Cardiac fibroblast (primary cell): ENCODE results near the gene SH3BP2.

ENCODE experiments used
- DNase-seq, 2 donors: peaks; one replicate each; pipeline versions ENCODE4 v3.0.0 to v3.0.0-alpha.2; 2010; ENCODE audit warnings: low read depth in 2 of 2
- H3K4me3 ChIP-seq, 2 donors: replicated peaks in 1 of 2; 1 replicate in 1 of 2; 2 replicates in 1 of 2; pipeline ENCODE4 v1.5.1; 2011; ENCODE audit warnings: low read depth in 2 of 2, low read length in 2 of 2, mild to moderate bottlenecking in 2 of 2, moderate library complexity in 1 of 2
- TF ChIP-seq, protein P1 (sequence below): IDR thresholded peaks from one replicate; pipeline ENCODE4 v1.5.1; 2011; ENCODE audit warnings: low read depth, mild to moderate bottlenecking, low read length, inconsistent platforms

Gene SH3BP2

DNA sequence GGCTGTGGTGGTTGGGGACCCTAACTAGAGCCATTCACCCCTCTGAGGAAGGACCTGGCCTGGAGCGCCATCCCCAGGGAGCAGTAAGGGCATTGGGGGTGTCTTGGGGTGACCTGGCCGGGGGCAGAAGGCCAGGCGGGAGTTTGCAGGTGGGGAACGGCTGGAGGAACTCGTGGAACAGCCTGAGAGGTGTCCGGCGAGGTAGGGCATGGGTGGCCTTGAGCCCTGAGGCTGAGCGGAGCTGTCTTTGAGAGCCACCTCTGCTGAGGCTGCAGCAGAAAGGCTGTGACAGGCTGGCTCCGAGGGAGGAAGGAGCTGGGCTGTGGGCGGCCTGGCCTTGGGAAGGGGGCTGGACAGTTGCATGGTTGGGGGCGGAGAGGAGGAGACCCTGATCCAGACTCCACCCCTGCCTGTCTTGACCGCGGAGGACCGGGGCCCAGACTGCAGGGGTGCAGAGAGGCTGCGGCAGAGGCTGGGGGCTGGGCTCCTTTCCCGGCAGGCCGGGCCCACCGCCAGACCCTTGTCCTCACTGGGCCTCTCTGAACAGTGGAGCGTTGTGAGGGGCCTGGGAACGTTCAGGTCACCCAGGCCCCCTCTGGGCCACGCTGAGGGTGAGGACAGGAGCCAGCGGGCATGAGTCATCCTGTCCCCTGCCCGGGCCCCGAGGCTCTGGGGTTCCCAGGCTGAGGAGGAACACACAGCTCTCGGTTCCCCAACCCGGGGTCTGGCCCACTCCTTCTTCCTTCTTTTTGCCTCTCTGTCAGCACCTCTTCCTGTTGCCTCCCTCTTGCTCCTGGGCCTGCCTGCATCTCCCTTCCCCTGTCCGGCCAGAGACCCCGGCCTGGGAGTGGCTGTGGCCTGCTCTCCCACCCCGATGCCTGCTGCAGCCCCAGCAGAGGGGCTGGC is 8.1 kb downstream of the SH3BP2 start:
- TF ChIP-seq, protein P1, sequence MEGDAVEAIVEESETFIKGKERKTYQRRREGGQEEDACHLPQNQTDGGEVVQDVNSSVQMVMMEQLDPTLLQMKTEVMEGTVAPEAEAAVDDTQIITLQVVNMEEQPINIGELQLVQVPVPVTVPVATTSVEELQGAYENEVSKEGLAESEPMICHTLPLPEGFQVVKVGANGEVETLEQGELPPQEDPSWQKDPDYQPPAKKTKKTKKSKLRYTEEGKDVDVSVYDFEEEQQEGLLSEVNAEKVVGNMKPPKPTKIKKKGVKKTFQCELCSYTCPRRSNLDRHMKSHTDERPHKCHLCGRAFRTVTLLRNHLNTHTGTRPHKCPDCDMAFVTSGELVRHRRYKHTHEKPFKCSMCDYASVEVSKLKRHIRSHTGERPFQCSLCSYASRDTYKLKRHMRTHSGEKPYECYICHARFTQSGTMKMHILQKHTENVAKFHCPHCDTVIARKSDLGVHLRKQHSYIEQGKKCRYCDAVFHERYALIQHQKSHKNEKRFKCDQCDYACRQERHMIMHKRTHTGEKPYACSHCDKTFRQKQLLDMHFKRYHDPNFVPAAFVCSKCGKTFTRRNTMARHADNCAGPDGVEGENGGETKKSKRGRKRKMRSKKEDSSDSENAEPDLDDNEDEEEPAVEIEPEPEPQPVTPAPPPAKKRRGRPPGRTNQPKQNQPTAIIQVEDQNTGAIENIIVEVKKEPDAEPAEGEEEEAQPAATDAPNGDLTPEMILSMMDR = no peak
- DNase-seq = peak; percentile 41 to 97
- H3K4me3 ChIP-seq = peak overlapping the region in 1 of 2 donors; percentile 3

GRCh38 chr4:2802618-2803531 is 10.0 kb downstream of the SH3BP2 start:
- TF ChIP-seq, protein P1 = no peak
- H3K4me3 ChIP-seq = no peak overlapping the region
- DNase-seq = no peak

GRCh38 chr4:2803624-2804448 is 11.0 kb downstream of the SH3BP2 start:
- no peak overlapping the region for H3K4me3 ChIP-seq
- TF ChIP-seq, protein P1 = no peak
- peak in 1 of 2 donors; percentile 55 for DNase-seq

DNA sequence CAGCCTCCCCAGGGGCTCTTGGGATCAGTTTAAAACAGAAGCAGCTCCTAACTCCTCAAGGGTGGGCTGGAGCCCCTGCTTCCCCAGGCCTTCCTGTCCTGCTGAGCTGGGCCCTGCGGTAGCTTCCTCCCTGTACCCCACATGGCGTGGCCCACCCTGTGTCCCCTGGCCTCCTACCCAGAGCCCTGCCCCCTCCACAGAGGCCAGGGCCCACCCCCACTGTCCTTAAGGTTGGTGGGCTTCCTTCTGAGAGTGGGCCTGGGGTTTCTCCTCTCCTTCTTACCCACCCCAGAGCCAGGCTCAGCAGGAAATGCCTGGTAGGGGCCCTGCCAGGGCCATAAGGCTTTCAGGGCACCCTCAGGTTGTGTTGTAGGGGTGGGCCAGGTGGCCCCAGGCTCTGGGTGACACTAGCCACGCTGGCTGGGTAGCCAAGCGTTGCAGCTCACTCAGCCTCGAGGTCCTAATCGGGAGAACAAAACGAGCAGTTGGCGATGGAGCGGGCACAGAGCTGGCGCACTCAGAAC is 11.6 kb downstream of the SH3BP2 start:
- DNase-seq = no peak
- H3K4me3 ChIP-seq = no peak overlapping the region
- TF ChIP-seq, protein P1 = no peak

DNA sequence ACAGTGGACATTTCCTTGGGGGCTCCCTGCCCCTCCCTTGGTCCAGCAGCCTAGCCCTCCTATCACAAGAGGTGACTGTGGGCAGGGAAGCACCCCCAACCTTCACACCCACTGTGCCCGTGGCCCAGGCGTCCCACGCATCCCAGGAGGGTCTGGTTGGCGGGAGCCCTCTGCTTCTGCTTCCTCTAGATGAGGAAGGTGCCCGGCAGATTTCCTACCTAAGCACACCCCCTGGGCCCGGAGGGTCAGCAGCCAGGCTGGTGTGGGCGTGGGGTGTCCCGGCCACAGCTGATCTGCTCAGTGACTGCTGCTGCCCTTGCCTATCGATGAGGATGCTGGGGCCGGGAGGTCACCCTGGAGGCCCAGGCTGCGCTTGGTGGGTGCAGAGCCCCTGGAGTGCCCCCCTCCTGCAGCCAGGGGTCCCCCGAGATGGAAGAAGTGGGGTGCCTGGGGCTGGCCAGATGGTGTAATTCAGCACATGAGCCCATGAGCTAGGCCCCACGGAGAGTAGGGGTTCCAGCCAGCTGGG is 12.2 kb downstream of the SH3BP2 start:
- TF ChIP-seq, protein P1 = no peak
- no peak for DNase-seq
- H3K4me3 ChIP-seq = no peak overlapping the region
